Mucosa of descending colon (tissue), 3 donors: ENCODE measurements around the gene CHD6. TPM values are rescaled to one million over a fixed set of nuclear protein-coding genes. Genes with fewer than 3 reads are reported as not detected.

Experiments
- ATAC-seq: fragments of 200-7000 bp; cut with Tn5 transposase; one replicate; pipeline ENCODE4 v1.9.1; 2020; ENCODE audit warnings: mild to moderate bottlenecking, moderate library complexity
- DNase-seq, 3 donors: peaks; one replicate each; pipeline ENCODE4 v3.0.0-alpha.2; 2020
- H3K36me3 ChIP-seq: fragments of 200-600 bp; one replicate; pipeline ENCODE4 v1.8.0; 2021; ENCODE audit warnings: low read depth, mild to moderate bottlenecking
- H3K4me1 ChIP-seq: fragments of 200-600 bp; one replicate; pipeline ENCODE4 v1.8.0; 2021; ENCODE audit warnings: low read depth, mild to moderate bottlenecking
- H3K4me3 ChIP-seq: fragments of 200-600 bp; one replicate; pipeline ENCODE4 v1.8.0; 2021; ENCODE audit warnings: mild to moderate bottlenecking
- H3K9me3 ChIP-seq: fragments of 200-600 bp; one replicate; pipeline ENCODE4 v1.8.0; 2021; ENCODE audit warnings: mild to moderate bottlenecking
- intact Hi-C, 2 donors: fragments of 100-400 bp; cut with DNase I in 1 of 2; cut with micrococcal nuclease in 1 of 2; formaldehyde crosslinking; loops; one replicate each; pipeline versions ENCODE4 v1.11.0 to v1.11.1; 2022; cut with DNase I, micrococcal nuclease
- total RNA-seq, 3 donors: library from RNA; stranded (reverse); fragmentation: NEBNext Ultra II Directional in 2 of 3; extraction: Animal tissue kit (Norgen Biotek cat#: 25700) in 2 of 3; gene quantifications; one replicate each; pipeline versions ENCODE4 v1.2.1 to v1.2.4, GENCODE V29; 2021 to 2023
- TF ChIP-seq, protein P1 (sequence below): fragments of 200-600 bp; IDR thresholded peaks from one replicate; pipeline ENCODE4 v1.8.0; 2022; ENCODE audit warnings: antibody characterized with exemption, mild to moderate bottlenecking
- donor health status: DM: no; HTN: no; CAD: no; lungs with moderate emphysema.
- donor health status: DM: no; HTN: no; CAD: no.
- donor health status: DM: no; HTN: yes; CAD: no.

CHD6 gene
- total RNA-seq, 3 donors from 2014 or later: 33.8 to 53.6 (median 43.8) TPM

DNA sequence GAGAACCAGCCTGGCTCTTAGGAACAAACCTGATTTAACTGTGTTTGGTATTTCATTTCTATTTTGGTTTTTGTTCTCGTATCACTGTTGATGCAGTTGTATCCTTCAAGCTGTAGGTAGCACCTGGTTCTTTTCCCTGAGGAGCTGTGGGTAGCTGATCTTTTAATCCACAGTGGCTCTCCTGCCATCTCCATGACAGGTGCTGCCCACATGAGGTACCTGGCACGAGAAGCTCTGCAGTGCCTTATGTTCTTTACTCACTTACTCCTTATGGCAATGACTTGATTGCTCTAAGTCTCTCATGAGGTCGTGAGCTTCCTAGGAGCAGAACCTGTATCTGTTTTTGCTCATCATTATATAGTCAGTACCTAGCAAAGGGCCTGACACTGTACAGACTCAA, 177.3 kb downstream of the CHD6 start:
- H3K4me1 ChIP-seq: no peaks in the 10 kb centered on the region
- DNase-seq: no peak
- no peak for ATAC-seq
- TF ChIP-seq, protein P1, sequence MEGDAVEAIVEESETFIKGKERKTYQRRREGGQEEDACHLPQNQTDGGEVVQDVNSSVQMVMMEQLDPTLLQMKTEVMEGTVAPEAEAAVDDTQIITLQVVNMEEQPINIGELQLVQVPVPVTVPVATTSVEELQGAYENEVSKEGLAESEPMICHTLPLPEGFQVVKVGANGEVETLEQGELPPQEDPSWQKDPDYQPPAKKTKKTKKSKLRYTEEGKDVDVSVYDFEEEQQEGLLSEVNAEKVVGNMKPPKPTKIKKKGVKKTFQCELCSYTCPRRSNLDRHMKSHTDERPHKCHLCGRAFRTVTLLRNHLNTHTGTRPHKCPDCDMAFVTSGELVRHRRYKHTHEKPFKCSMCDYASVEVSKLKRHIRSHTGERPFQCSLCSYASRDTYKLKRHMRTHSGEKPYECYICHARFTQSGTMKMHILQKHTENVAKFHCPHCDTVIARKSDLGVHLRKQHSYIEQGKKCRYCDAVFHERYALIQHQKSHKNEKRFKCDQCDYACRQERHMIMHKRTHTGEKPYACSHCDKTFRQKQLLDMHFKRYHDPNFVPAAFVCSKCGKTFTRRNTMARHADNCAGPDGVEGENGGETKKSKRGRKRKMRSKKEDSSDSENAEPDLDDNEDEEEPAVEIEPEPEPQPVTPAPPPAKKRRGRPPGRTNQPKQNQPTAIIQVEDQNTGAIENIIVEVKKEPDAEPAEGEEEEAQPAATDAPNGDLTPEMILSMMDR: no peak
- intact Hi-C loops: no loop called here
- peaks cover 3% of the 10 kb centered on the region for H3K36me3 ChIP-seq
- no peak overlapping the region for H3K4me3 ChIP-seq
- no peaks in the 10 kb centered on the region for H3K9me3 ChIP-seq

DNA sequence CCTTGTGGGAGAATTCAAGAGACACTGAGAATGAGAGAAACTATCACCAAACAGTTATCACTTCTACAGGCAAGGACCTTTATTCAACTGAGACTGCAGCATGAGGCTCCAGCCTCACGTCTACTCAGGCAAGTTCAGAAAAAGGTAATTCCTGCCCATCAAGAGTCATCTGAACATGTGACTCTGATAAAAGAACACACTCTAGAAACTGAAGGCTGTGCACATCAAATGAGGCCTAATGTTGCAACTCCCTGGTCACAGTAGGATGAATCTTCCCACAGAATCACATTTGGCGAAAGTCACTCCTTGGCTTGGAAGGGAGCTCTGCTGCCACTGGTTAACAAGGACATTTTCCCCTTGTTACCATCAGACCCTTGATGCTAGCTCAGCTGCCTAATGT, 180.3 kb downstream of the CHD6 start:
- TF ChIP-seq, protein P1: no peak
- no peak overlapping the region for H3K4me3 ChIP-seq
- H3K36me3 ChIP-seq: peaks cover 3% of the 10 kb centered on the region
- no peaks in the 10 kb centered on the region for H3K4me1 ChIP-seq
- H3K9me3 ChIP-seq: no peaks in the 10 kb centered on the region
- DNase-seq: no peak
- ATAC-seq: no peak
- intact Hi-C loops: no loop called here

DNA sequence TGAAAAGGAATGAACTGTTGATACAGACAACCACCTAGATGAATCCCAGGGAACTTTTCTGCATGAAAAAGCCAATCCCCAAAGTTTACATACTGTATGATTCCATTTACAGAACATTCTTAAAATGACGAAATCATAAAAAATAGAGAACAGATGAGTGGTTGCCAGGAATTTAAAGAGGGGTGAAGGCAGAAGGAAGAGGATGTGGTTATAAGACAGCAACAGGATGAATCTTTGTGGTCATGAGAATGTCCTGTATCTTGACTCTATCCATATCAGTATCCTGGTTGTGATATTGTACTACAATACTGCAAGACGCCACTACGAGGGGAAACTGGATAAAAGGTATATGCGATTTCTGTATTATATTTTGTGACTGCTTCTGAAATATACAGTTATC, 181.5 kb downstream of the CHD6 start:
- ATAC-seq (no peak), DNase-seq (no peak)
- TF ChIP-seq, protein P1: no peak
- Histone ChIP-seq H3K4me3 (no peak overlapping the region), H3K9me3 (no peaks in the 10 kb centered on the region), H3K36me3 (peaks cover 3% of the 10 kb centered on the region), H3K4me1 (no peaks in the 10 kb centered on the region)
- intact Hi-C loops: no loop called here

DNA sequence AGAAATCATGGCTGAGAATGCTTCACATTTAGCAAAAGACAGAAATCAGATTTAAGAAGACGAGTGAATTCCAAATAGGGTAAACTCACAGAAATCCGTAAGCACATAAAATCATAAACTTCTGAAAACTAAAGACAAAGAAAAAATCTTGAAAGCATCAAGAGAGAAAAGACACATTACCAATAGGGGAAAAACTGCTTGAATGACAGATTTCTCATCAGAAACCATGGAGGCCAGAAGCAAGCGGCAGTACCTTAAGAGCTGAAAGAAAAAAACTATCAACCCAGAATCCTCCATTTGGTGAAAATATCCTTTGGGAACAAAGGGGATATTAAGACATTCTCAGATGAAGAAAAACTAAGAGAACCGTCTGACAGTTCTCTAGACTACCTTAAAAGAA, 185.0 kb downstream of the CHD6 start:
- no peak for DNase-seq
- Histone ChIP-seq H3K36me3 (peaks cover 3% of the 10 kb centered on the region), H3K9me3 (no peaks in the 10 kb centered on the region), H3K4me1 (no peaks in the 10 kb centered on the region), H3K4me3 (no peak overlapping the region)
- intact Hi-C loops: no loop called here
- ATAC-seq: no peak
- TF ChIP-seq, protein P1: no peak

DNA sequence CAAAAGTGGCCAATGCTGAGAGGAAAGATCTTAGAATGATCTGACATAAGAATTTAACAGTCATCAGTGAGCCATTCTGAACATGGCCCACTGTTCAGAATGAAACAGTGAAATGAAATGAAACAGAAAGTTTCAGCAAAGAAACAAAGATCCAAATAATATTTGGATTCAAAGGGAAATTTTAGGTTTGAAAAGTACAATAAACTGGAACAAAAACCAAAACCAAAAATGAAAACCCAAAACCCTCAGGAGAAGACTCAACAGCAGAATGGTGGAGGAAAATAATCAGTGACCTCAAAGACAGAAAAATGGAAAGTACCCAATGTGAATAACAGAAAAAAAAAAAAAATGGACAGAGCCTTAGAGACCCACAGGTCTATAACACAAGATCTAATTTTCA, 185.4 kb downstream of the CHD6 start:
- H3K4me3 ChIP-seq: no peak overlapping the region
- H3K4me1 ChIP-seq: no peaks in the 10 kb centered on the region
- H3K9me3 ChIP-seq: no peaks in the 10 kb centered on the region
- ATAC-seq (no peak), DNase-seq (no peak)
- peaks cover 3% of the 10 kb centered on the region for H3K36me3 ChIP-seq
- intact Hi-C loops: no loop called here
- TF ChIP-seq, protein P1: no peak

DNA sequence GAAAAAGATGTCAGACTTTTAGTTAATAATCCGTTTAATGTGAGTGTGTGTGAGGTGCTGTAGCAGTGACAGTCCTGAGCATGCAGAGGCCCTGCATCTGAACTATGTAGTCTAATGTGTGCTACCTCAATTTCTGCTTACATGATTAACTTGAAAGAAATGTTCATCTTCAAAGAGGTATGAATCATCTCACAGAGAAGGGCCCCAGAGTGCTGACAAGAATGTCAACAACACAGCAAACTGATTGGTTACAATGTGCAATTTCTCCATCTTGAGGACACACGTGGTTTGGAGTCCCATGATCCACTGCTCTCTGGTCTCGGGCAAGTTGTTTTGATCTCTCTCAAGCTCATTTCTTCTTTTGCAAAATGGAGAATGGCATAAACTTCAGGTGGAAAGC, 189.9 kb downstream of the CHD6 start:
- H3K9me3 ChIP-seq: no peaks in the 10 kb centered on the region
- intact Hi-C loops: no loop called here
- H3K4me3 ChIP-seq: no peak overlapping the region
- no peak for ATAC-seq
- DNase-seq: no peak
- H3K4me1 ChIP-seq: no peaks in the 10 kb centered on the region
- H3K36me3 ChIP-seq: no peaks in the 10 kb centered on the region
- TF ChIP-seq, protein P1: no peak
